HepG2 (cell line): ENCODE data around the gene MBD3L2. TPM values are rescaled to one million over a fixed set of nuclear protein-coding genes. Genes with fewer than 3 reads are reported as not detected.
A peak's percentile ranks its signal among the peaks of the same experiment; 100 is the strongest.

Source experiments
- AHR ChIP-seq: IDR thresholded peaks from 2 replicates; pipeline ENCODE4 v1.6.1; 2018; ENCODE audit warnings: missing genetic modification reagents, missing compliant biosample characterization
- CBX5 ChIP-seq: sonication (generic); formaldehyde crosslinking; IDR thresholded peaks from 2 replicates; pipeline ENCODE4 v1.4.0; 2020; ENCODE audit warnings: missing genetic modification reagents, borderline replicate concordance
- CREB3 ChIP-seq: sonication (generic); formaldehyde crosslinking; IDR thresholded peaks from 2 replicates; pipeline ENCODE4 v1.5.0; 2020; ENCODE audit warnings: missing genetic modification reagents
- EHMT2 ChIP-seq: fragments of 200-600 bp; sonication (generic); IDR thresholded peaks from 2 replicates; pipeline ENCODE4 v1.7.0; 2017; ENCODE audit warnings: antibody characterized with exemption, low read depth, low read length, borderline replicate concordance
- ETS1 ChIP-seq: sonication (generic); formaldehyde crosslinking; IDR thresholded peaks from 2 replicates; pipeline ENCODE4 v1.4.0; 2020; ENCODE audit warnings: missing genetic modification reagents
- ETV5 ChIP-seq: IDR thresholded peaks from 2 replicates; pipeline ENCODE4 v1.6.1; 2018; ENCODE audit warnings: missing biosample characterization, missing genetic modification reagents, inconsistent platforms, borderline replicate concordance
- NBN ChIP-seq: fragments of 450-650 bp; conservative IDR thresholded peaks from 2 replicates; pipeline ENCODE4 v1.6.1; 2017
- NCOA1 ChIP-seq: sonication (generic); formaldehyde crosslinking; IDR thresholded peaks from 2 replicates; pipeline ENCODE4 v1.9.0; 2021; ENCODE audit warnings: missing genetic modification reagents
- PAWR ChIP-seq: sonication (generic); formaldehyde crosslinking; IDR thresholded peaks from 2 replicates; pipeline ENCODE4 v1.4.0; 2020; ENCODE audit warnings: missing genetic modification reagents, mild to moderate bottlenecking, borderline replicate concordance
- RBAK ChIP-seq: sonication (generic); formaldehyde crosslinking; IDR thresholded peaks from 2 replicates; pipeline ENCODE4 v1.5.1; 2020; ENCODE audit warnings: mild to moderate bottlenecking, missing genetic modification reagents
- SAP130 ChIP-seq: IDR thresholded peaks from 2 replicates; pipeline ENCODE4 v1.6.1; 2016; ENCODE audit warnings: low read depth
- SMAD9 ChIP-seq: sonication (generic); formaldehyde crosslinking; IDR thresholded peaks from 2 replicates; pipeline ENCODE4 v1.5.1; 2020; ENCODE audit warnings: mild to moderate bottlenecking, missing genetic modification reagents
- STAT5B ChIP-seq: sonication (generic); formaldehyde crosslinking; IDR thresholded peaks from 2 replicates; pipeline ENCODE4 v1.4.0; 2020; ENCODE audit warnings: missing genetic modification reagents
- TSC22D2 ChIP-seq: sonication (generic); formaldehyde crosslinking; IDR thresholded peaks from 2 replicates; pipeline ENCODE4 v1.5.1; 2020; ENCODE audit warnings: missing genetic modification reagents, mild to moderate bottlenecking, borderline replicate concordance
- ZNF234 ChIP-seq: sonication (generic); formaldehyde crosslinking; conservative IDR thresholded peaks from 2 replicates; pipeline ENCODE4 v1.5.1; 2020; ENCODE audit warnings: mild to moderate bottlenecking, missing genetic modification reagents
- ZNF263 ChIP-seq: sonication (generic); formaldehyde crosslinking; IDR thresholded peaks from 2 replicates; pipeline ENCODE4 v1.4.0; 2020; ENCODE audit warnings: missing genetic modification reagents
- ZNF337 ChIP-seq: sonication (generic); formaldehyde crosslinking; IDR thresholded peaks from 2 replicates; pipeline ENCODE4 v1.5.1; 2020; ENCODE audit warnings: missing genetic modification reagents, low read depth, mild to moderate bottlenecking, borderline replicate concordance
- ZNF589 ChIP-seq: sonication (generic); formaldehyde crosslinking; conservative IDR thresholded peaks from 2 replicates; pipeline ENCODE4 v1.8.0; 2022; ENCODE audit warnings: mild to moderate bottlenecking, moderate library complexity, missing genetic modification reagents
- ZNF776 ChIP-seq: sonication (generic); formaldehyde crosslinking; IDR thresholded peaks from 2 replicates; pipeline ENCODE4 v1.4.0; 2020; ENCODE audit warnings: mild to moderate bottlenecking, missing genetic modification reagents
- polyA plus RNA-seq, 8 experiments: library from polyadenylated mRNA; depleted of rRNA in 3 of 8; stranded (reverse) in 7 of 8; unstranded in 1 of 8; fragments of >200 nt; fragmentation: Illumina TruSeq in 4 of 8; extraction: Trizol in 4 of 8; gene quantifications; 2 replicates each; pipeline versions ENCODE4 v1.2.1 to v1.2.3, GENCODE V29; 2011 to 2016; ENCODE audit warnings: low read depth in 4 of 8, missing spikeins in 1 of 8, mixed read lengths in 1 of 8; ENCODE audit not compliant: insufficient read depth in 1 of 8
- total RNA-seq, 5 experiments: library from RNA; depleted of rRNA; stranded (reverse); fragments of >200 nt; fragmentation: Illumina TruSeq; extraction: Trizol; gene quantifications; 2 replicates each; pipeline ENCODE4 v1.2.3, GENCODE V29; 2016; ENCODE audit warnings: low read depth in 1 of 5
- TF ChIP-seq, protein P1 (sequence below): sonication (generic); formaldehyde crosslinking; IDR thresholded peaks from 2 replicates; pipeline ENCODE4 v1.8.1; 2022; ENCODE audit warnings: mild to moderate bottlenecking, missing genetic modification reagents
- TF ChIP-seq, protein P2 (sequence below): sonication (generic); formaldehyde crosslinking; IDR thresholded peaks from 2 replicates; pipeline ENCODE4 v1.5.1; 2020; ENCODE audit warnings: missing genetic modification reagents, mild to moderate bottlenecking, borderline replicate concordance
- TF ChIP-seq, protein P3 (sequence below): sonication (generic); formaldehyde crosslinking; IDR thresholded peaks from 2 replicates; pipeline ENCODE4 v1.4.0; 2020; ENCODE audit warnings: mild to moderate bottlenecking, missing genetic modification reagents

MBD3L2 gene
- total and polyA plus RNA-seq, 2 of the 13 experiments (the other 11 are each of a cell fraction or from before 2014, with no cell fraction given) = not detected

GRCh38 chr19:7098701-7099596 lies 49.8 kb downstream of the MBD3L2 start (continued):
- TF ChIP-seq CREB3 (CRISPR knock-in tag) (no peak), ETV5 (CRISPR knock-in tag) (peak; percentile 45; the same call in 1 of the 2 replicates), ETS1 (CRISPR knock-in tag) (no peak), CBX5 (CRISPR knock-in tag) (no peak), NCOA1 (CRISPR knock-in tag) (no peak), ZNF234 (CRISPR knock-in tag) (no peak), STAT5B (CRISPR knock-in tag) (no peak), PAWR (CRISPR knock-in tag) (no peak), NBN (no peak), ZNF589 (0 out of 2 replicates have a peak, but pooled peaks have one; percentile 65), SMAD9 (CRISPR knock-in tag) (no peak), AHR (CRISPR knock-in tag) (no peak), ZNF263 (CRISPR knock-in tag) (no peak), RBAK (no peak), TSC22D2 (no peak), ZNF776 (CRISPR knock-in tag) (peak; percentile 63; the same call in 1 of the 2 replicates), EHMT2 (no peak), ZNF337 (CRISPR knock-in tag) (no peak), SAP130 (CRISPR knock-in tag) (peak; percentile 44)
- TF ChIP-seq, protein P1, sequence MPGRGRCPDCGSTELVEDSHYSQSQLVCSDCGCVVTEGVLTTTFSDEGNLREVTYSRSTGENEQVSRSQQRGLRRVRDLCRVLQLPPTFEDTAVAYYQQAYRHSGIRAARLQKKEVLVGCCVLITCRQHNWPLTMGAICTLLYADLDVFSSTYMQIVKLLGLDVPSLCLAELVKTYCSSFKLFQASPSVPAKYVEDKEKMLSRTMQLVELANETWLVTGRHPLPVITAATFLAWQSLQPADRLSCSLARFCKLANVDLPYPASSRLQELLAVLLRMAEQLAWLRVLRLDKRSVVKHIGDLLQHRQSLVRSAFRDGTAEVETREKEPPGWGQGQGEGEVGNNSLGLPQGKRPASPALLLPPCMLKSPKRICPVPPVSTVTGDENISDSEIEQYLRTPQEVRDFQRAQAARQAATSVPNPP (CRISPR knock-in tag) = no peak
- TF ChIP-seq, protein P2, sequence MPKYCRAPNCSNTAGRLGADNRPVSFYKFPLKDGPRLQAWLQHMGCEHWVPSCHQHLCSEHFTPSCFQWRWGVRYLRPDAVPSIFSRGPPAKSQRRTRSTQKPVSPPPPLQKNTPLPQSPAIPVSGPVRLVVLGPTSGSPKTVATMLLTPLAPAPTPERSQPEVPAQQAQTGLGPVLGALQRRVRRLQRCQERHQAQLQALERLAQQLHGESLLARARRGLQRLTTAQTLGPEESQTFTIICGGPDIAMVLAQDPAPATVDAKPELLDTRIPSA (CRISPR knock-in tag) = no peak
- TF ChIP-seq, protein P3, sequence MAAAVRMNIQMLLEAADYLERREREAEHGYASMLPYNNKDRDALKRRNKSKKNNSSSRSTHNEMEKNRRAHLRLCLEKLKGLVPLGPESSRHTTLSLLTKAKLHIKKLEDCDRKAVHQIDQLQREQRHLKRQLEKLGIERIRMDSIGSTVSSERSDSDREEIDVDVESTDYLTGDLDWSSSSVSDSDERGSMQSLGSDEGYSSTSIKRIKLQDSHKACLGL (CRISPR knock-in tag) = peak; percentile 43
